Lower leg skin (tissue), 3 donors: ENCODE measurements around the gene RIOX2.

Experiments used
- CTCF ChIP-seq, 3 donors: fragments of 450-650 bp; IDR thresholded peaks; one replicate each; pipeline ENCODE4 v1.5.1; 2016; ENCODE audit warnings: antibody characterized with exemption in 3 of 3, mild to moderate bottlenecking in 3 of 3, moderate library complexity in 2 of 3
- POLR2A ChIP-seq, 2 donors: fragments of 450-650 bp; IDR thresholded peaks; one replicate each; pipeline ENCODE4 v1.6.1; 2016 to 2017; ENCODE audit warnings: antibody characterized with exemption in 2 of 2, mild to moderate bottlenecking in 1 of 2, moderate library complexity in 1 of 2

- TF ChIP-seq CTCF (IDR thresholded peaks at IDR 0.05) (no peak), POLR2A (IDR thresholded peaks at IDR 0.05) (no peak)
Observed at GRCh38 chr3:97958796-97959195, 13.4 kb downstream of the RIOX2 start.
